ENCODE data around the gene SLIRP. TPM values are rescaled to one million over a fixed set of nuclear protein-coding genes. Genes with fewer than 3 reads are reported as not detected.
"Not testable (repeated sequence)": the region's sequence is repeated elsewhere in the genome, so short reads cannot be mapped to it uniquely, and the experiment has no call there.

The SLIRP gene
- total RNA-seq, result 58.6 and 61.7 TPM in 2 replicates

- intact Hi-C loops (cut with micrococcal nuclease), result loop anchor here (1.0 to 10.0 kb wide), 8 partner anchors 53 to 406 kb away; partner anchors contain the start of genes ADCK1, GSTZ1, POMT2 and SNW1
- Mint-ChIP-seq H3K36me3 (ENCODE audit: low read depth) (peaks cover 49% of the 10 kb centered on the region), H3K4me1 (peaks cover 45% of the 10 kb centered on the region), H3K9me3 (no peaks in the 10 kb centered on the region), H3K4me3 (peak within 1 kb of the TSS; percentile 96), H3K27ac (peak within 1 kb of the TSS; percentile 91), H3K27me3 (no peaks in the 10 kb centered on the region)
- POLR2A ChIA-PET, result interaction anchor here (0.6 to 1.4 kb wide), 7 partner anchors 11 to 652 kb away, joined by 3 to 5 read pairs (median 3); partner anchors contain the start of gene SNW1
- TF ChIP-seq, protein P1, sequence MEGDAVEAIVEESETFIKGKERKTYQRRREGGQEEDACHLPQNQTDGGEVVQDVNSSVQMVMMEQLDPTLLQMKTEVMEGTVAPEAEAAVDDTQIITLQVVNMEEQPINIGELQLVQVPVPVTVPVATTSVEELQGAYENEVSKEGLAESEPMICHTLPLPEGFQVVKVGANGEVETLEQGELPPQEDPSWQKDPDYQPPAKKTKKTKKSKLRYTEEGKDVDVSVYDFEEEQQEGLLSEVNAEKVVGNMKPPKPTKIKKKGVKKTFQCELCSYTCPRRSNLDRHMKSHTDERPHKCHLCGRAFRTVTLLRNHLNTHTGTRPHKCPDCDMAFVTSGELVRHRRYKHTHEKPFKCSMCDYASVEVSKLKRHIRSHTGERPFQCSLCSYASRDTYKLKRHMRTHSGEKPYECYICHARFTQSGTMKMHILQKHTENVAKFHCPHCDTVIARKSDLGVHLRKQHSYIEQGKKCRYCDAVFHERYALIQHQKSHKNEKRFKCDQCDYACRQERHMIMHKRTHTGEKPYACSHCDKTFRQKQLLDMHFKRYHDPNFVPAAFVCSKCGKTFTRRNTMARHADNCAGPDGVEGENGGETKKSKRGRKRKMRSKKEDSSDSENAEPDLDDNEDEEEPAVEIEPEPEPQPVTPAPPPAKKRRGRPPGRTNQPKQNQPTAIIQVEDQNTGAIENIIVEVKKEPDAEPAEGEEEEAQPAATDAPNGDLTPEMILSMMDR (IDR thresholded peaks at IDR 0.05), result no peak
- ATAC-seq (ENCODE audit: low read depth) (peak; percentile 98), DNase-seq (peak; percentile 73)
- CTCF ChIA-PET, result no interaction called here
Measured at GRCh38 chr14:77707724-77708408, at the start of gene SLIRP, which contains the start of gene ALKBH1. Gene SLIRP (plus strand): TSS chr14:77708103. CDS start chr14:77708112, 9 bp downstream. Gene ALKBH1 (minus strand): TSS chr14:77708023. CDS start chr14:77708004, 19 bp downstream.

GRCh38 chr14:77659831-77660230 lies 48.1 kb upstream of the SLIRP start:
- Mint-ChIP-seq H3K36me3 (ENCODE audit: low read depth) (no peaks in the 10 kb centered on the region), H3K9me3 (no peaks in the 10 kb centered on the region), H3K4me1 (peaks cover 3% of the 10 kb centered on the region), H3K27ac (no peak overlapping the region), H3K4me3 (no peak overlapping the region), H3K27me3 (no peaks in the 10 kb centered on the region)
- TF ChIP-seq, protein P1 (IDR thresholded peaks at IDR 0.05), result no peak
- intact Hi-C loops (cut with micrococcal nuclease), result no loop called here
- ChIA-PET CTCF (no interaction called here), POLR2A (no interaction called here)
- no peak for DNase-seq
- no peak for ATAC-seq (ENCODE audit: low read depth)

- ATAC-seq (ENCODE audit: low read depth), result no peak
- no peaks in the 10 kb centered on the region for H3K27me3 Mint-ChIP-seq
- H3K4me3 Mint-ChIP-seq, result no peak overlapping the region
- H3K27ac Mint-ChIP-seq, result no peak overlapping the region
- POLR2A ChIA-PET, result no interaction called here
- H3K36me3 Mint-ChIP-seq (ENCODE audit: low read depth), result peaks cover 1% of the 10 kb centered on the region
- CTCF ChIA-PET, result no interaction called here
- H3K9me3 Mint-ChIP-seq, result no peaks in the 10 kb centered on the region
- peaks cover 3% of the 10 kb centered on the region for H3K4me1 Mint-ChIP-seq
- TF ChIP-seq, protein P1 (IDR thresholded peaks at IDR 0.05), result no peak
- DNase-seq, result no peak
- intact Hi-C loops (cut with micrococcal nuclease), result no loop called here
Measured at GRCh38 chr14:77660754-77661153, 47.1 kb upstream of the SLIRP start.

- POLR2A ChIA-PET; ATAC-seq (ENCODE audit: low read depth); intact Hi-C loops (cut with micrococcal nuclease); CTCF ChIA-PET; H3K4me1 Mint-ChIP-seq; H3K9me3 Mint-ChIP-seq; H3K4me3 Mint-ChIP-seq; H3K27ac Mint-ChIP-seq; H3K36me3 Mint-ChIP-seq (ENCODE audit: low read depth); H3K27me3 Mint-ChIP-seq; DNase-seq: not testable (repeated sequence)
Measured at GRCh38 chr14:77661562-77661961, 46.3 kb upstream of the SLIRP start.

DNA sequence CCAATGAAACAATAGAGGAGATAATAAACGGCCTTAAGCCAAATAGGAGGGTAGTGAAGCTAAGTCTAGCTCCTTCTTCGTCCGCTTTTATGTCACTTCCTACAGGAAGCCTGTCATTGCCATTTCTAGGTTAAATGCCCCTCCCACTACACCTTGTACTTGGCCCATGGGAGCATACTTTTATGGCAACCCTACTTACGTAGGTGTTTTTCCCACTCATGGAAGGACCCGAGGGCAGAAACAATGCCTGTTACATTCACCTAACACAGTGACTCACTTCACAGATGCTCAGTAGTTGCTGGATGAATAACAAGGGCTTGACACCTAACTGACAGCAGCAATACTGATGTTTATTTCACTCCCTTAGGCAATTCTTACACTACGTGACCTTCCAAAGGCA lies 44.6 kb upstream of the SLIRP start:
- intact Hi-C loops (cut with micrococcal nuclease), result no loop called here
- Mint-ChIP-seq H3K4me3 (no peak overlapping the region), H3K27ac (no peak overlapping the region), H3K27me3 (no peaks in the 10 kb centered on the region), H3K4me1 (no peaks in the 10 kb centered on the region), H3K36me3 (ENCODE audit: low read depth) (peaks cover 1% of the 10 kb centered on the region), H3K9me3 (no peaks in the 10 kb centered on the region)
- DNase-seq (no peak), ATAC-seq (ENCODE audit: low read depth) (no peak)
- POLR2A ChIA-PET, result no interaction called here
- CTCF ChIA-PET, result no interaction called here
- TF ChIP-seq, protein P1 (IDR thresholded peaks at IDR 0.05), result no peak

All from activated B cell treated with CpG ODN at 0.5 μM for 24 hours (primary cell).